ENCODE results near the gene USF3. TPM values are rescaled to one million over a fixed set of nuclear protein-coding genes. Genes with fewer than 3 reads are reported as not detected.

USF3 gene
- 2.5 to 3.6 TPM (median 3.0 TPM) in 5 replicates for total RNA-seq (2022; extraction: Qiagen RNA extraction)

GRCh38 chr3:113695786-113696645 is at the start of gene USF3:
TSS of gene USF3 (minus strand) at chr3:113696642. CDS start at chr3:113674878, 21,764 bp downstream.

GRCh38 chr3:113745756-113746547 is 49.5 kb upstream of the USF3 start, which contains the start of gene NAA50:
TSS of gene NAA50 (minus strand) at chr3:113746249. CDS start at chr3:113745949, 300 bp downstream.

Other genes with a start within 250 kb of the USF3 start
- 4.5 to 8.0 TPM (median 7.4 TPM) in 5 replicates for gene SPICE1, start 181.5 kb downstream of the USF3 start, total RNA-seq (2022; extraction: Qiagen RNA extraction)
- 0.29 to 0.53 TPM (median 0.49 TPM) in 5 replicates for gene SIDT1, start 164.1 kb downstream of the USF3 start, total RNA-seq (2022; extraction: Qiagen RNA extraction)
- 135 to 171 TPM (median 162 TPM) in 5 replicates for gene NAA50, start 49.6 kb upstream of the USF3 start, total RNA-seq (2022; extraction: Qiagen RNA extraction)
- gene ATP6V1A, start 50.4 kb upstream of the USF3 start, total RNA-seq (2022; extraction: Qiagen RNA extraction): 16.3 to 25.4 TPM (median 24.0 TPM) in 5 replicates
- gene GRAMD1C, start 142.1 kb upstream of the USF3 start, total RNA-seq (2022; extraction: Qiagen RNA extraction): 0.52 to 1.8 TPM (median 0.72 TPM) in 5 replicates